ENCODE measurements around the gene RGL1. TPM values are rescaled to one million over a fixed set of nuclear protein-coding genes. Genes with fewer than 3 reads are reported as not detected.

RGL1 gene
- total RNA-seq, 1 experiment from 2014 or later: 0.92 TPM

- no peaks in the 10 kb centered on the region for H3K4me1 ChIP-seq (ENCODE audit: control insufficient read depth, insufficient read depth, low read length)
- BruUV-seq (replicated peaks): no TSS peak
- ATAC-seq (no peak), DNase-seq (ENCODE audit: low read depth, low spot score) (no peak)
- no peaks in the 10 kb centered on the region for H3K36me3 ChIP-seq (ENCODE audit: control insufficient read depth, insufficient read depth, low read length)
- no peaks in the 10 kb centered on the region for H3K27me3 ChIP-seq (ENCODE audit: control insufficient read depth, insufficient read depth, low read length)
- TF ChIP-seq CTCF (IDR thresholded peaks at IDR 0.05) (no peak), REST (IDR thresholded peaks at IDR 0.05; ENCODE audit: insufficient read depth in 1 of 2, low read depth in 2 of 2, low read length in 1 of 2) (no peak), TCF7L2 (IDR thresholded peaks at IDR 0.05; ENCODE audit: low read depth, low read length) (no peak), SIN3A (IDR thresholded peaks at IDR 0.05; ENCODE audit: borderline replicate concordance, insufficient read depth, low read depth, low read length) (no peak), POLR2AphosphoS5 (IDR thresholded peaks at IDR 0.05; ENCODE audit: low read depth, low read length) (no peak)
- POLR2A ChIA-PET: no interaction called here
- H3K9me3 ChIP-seq (ENCODE audit: control insufficient read depth, insufficient read depth, low read depth, low read length): no peaks in the 10 kb centered on the region
- no peak overlapping the region for H3K4me3 ChIP-seq (ENCODE audit: low read depth in 2 of 2, low read length in 2 of 2)
- no peak overlapping the region for H3K27ac ChIP-seq (ENCODE audit: low read length)
- intact Hi-C loops (cut with micrococcal nuclease; ENCODE audit: unreplicated experiment): no loop called here
- CTCF ChIA-PET: no interaction called here
- in situ Hi-C loops (cut with HindIII; ENCODE audit: low pct_unique_long_range_greater_than_20kb, low sequenced_read_pairs): no loop called here
Measured at GRCh38 chr1:183883623-183884022, 78.7 kb downstream of the RGL1 start.

- DNase-seq (ENCODE audit: low read depth, low spot score) (no peak), ATAC-seq (no peak)
- Histone ChIP-seq H3K27ac (ENCODE audit: low read length) (no peak overlapping the region), H3K9me3 (ENCODE audit: control insufficient read depth, insufficient read depth, low read depth, low read length) (no peaks in the 10 kb centered on the region), H3K4me3 (ENCODE audit: low read depth in 2 of 2, low read length in 2 of 2) (no peak overlapping the region), H3K36me3 (ENCODE audit: control insufficient read depth, insufficient read depth, low read length) (no peaks in the 10 kb centered on the region), H3K27me3 (ENCODE audit: control insufficient read depth, insufficient read depth, low read length) (no peaks in the 10 kb centered on the region), H3K4me1 (ENCODE audit: control insufficient read depth, insufficient read depth, low read length) (no peaks in the 10 kb centered on the region)
- in situ Hi-C loops (cut with HindIII; ENCODE audit: low pct_unique_long_range_greater_than_20kb, low sequenced_read_pairs): no loop called here
- ChIA-PET CTCF (no interaction called here), POLR2A (no interaction called here)
- BruUV-seq (replicated peaks): no TSS peak
- intact Hi-C loops (cut with micrococcal nuclease; ENCODE audit: unreplicated experiment): no loop called here
- TF ChIP-seq REST (IDR thresholded peaks at IDR 0.05; ENCODE audit: insufficient read depth in 1 of 2, low read depth in 2 of 2, low read length in 1 of 2) (no peak), TCF7L2 (IDR thresholded peaks at IDR 0.05; ENCODE audit: low read depth, low read length) (no peak), CTCF (IDR thresholded peaks at IDR 0.05) (no peak), SIN3A (IDR thresholded peaks at IDR 0.05; ENCODE audit: borderline replicate concordance, insufficient read depth, low read depth, low read length) (no peak), POLR2AphosphoS5 (IDR thresholded peaks at IDR 0.05; ENCODE audit: low read depth, low read length) (no peak)
Measured at GRCh38 chr1:183884526-183884925, 79.6 kb downstream of the RGL1 start.
